GM04504 (cell line): ENCODE measurements around the gene MEPCE.

Source experiments
- DNase-seq: peaks from one replicate; pipeline ENCODE4 v3.0.0-alpha.2; 2012; ENCODE audit warnings: low read depth

MEPCE gene

DNA sequence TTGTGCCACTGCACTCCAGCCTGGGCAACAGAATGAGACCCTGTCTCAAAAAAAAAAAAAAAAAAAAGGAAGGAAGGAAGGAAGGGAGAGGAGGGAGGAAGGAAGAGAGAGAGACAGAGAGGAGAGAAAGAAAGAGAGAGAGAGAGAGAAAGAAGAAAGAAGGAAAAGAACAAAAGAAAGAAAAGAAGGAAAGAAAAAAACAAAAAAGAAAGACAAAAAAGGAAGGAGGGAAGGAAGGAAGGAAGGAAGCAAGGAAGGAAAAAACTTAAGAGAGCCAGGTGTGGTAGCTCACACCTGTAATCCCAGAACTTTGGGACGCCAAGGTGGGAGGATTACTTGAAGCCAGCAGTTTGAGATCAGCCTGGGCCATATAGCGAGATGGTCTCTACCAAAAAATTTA is 35.2 kb downstream of the MEPCE start:
- DNase-seq = no peak

- DNase-seq = no peak
These were observed 35.7 kb downstream of the MEPCE start for GRCh38 chr7:100465299-100465698.

DNA sequence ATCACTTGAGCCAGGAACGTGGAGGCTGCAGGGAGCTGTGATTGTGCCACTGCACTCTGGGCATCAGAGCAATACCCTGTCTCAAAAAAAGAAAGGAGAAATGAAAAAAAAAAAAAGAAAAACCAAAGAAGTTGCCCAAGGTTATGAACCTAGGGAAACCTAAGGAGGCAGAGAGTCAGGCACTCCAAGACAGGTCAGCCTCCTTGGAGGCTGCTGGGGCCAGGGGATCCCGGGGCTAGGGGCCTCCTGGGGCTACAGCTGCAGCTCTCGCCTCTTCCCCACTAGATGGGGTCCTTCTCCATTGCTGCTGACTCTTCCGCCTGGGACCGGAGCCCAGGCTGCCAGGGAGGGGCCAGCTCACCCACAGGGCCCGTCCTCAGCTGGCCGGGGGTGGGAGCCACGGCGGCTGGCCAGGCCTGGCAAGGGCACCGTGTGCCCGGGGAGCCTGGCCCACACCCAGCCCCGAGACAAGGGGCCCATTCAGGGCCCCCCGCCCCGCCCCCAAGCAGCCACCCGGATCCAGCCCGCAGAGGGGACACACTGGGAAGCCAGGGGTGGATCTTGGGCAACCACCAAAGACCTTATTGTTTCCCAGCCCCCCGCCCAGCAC is 36.2 kb downstream of the MEPCE start:
- DNase-seq = no peak

GRCh38 chr7:100466653-100467605 is 37.3 kb downstream of the MEPCE start:
- no peak for DNase-seq

- DNase-seq = no peak
These were observed 38.2 kb downstream of the MEPCE start for GRCh38 chr7:100467638-100468373.

DNA sequence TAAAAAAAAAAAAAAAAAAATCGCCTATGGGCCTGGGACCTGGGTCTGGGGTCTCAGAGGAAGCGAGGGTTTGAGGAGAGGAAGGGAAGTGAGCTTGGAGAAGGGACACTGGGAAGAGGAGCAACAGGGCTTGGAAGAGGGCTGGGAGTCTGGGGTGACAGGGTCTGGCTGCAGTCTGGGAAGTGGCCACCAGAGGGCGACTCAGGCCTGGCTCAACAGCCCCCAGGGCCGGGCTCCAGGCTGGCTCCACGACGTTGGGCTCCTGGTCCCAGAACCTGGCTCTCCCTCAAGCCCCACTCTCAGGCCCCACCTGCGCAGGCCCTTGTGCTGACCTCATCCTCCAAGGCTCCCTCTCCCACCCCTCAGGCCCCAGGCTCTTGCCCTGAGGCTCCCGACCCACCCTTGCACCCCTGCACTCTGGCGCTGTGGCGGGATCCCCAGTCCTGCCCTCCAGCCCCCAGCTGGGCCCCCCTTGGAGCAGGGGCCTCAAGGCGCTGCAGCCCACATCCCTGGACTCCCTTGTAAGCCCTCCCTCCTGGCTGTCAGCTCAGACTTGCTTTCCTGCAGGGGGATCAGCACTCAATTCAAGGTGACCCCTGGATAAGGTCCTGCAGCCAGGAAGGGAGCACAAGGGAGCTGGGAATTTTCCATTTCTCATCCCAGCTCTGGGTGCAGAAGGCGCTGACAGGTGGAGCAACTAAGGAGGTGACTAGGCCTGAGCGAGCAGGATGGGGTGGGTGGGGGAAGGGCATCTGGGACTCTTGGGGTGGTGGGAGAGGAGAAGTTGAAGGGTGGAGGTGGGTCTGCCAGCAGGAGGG is 39.8 kb downstream of the MEPCE start:
- DNase-seq = no peak

- DNase-seq = no peak
These were observed 41.4 kb downstream of the MEPCE start for GRCh38 chr7:100471021-100471420.

DNA sequence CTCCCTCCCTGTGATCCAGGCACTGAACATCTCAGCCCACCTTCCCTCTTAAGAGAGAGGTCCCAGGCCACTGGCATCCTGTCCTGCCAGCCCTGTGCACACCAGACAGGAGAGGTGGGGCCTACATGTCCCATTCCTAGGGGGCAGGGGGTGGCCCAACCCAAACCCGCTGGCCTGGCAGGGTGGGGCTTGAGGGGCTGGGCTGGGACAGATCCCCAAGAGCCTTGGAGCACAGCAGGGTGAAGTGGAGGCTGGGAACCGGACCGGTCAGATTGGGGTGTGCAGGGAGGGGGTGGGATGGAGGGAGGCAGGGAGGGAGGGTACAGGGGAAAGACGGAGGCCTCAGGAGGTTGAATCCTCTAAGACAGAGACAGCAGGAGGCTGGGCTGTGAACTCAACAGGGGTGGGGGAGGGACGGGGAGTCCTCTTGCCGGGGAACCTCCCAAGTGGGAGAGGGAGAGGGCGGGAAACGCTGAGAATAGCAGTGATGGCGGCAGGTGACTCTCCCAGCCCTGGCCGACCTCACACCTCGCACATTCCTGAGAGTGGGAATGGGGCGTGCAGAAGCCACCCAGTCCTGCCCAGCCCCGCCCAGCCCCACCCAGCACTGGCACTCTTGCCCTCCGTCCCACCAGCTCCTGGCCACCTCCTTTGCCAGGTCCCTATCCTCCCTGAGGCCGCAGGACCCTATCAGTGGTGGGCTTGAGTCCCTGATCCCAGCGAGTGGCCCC is 42.7 kb downstream of the MEPCE start:
- DNase-seq = no peak

DNA sequence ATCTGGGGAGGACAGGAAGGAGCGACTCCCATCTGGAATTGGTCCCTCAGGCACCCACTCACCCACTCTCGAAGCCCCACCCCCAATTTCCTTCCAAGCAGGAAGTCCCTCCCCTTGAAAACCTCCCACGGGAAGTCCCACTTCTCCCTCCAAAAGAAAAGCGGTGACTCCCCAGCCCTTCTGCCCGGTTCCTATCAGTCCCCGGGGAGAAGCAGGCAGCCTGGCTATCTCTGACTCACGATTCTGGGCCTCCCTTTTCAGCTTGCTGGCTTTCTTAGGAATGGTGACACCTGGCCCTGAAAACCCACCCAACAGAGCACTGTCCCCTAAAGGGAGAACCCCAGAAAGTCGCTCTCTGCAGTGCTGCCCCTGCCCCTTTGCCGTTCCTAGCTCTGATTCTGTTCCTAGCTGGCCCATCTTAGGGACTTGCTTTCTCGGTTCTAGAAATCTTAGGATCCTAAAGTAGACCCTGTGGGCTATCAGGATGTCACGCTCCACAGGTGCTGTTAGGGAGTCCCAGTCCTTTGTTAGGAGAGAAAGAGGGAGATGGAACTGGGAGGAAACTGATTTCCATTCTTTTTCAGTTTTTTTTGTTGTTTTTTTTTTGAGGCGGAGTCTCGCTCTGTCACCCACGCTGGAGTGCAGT is 43.3 kb downstream of the MEPCE start:
- no peak for DNase-seq

DNA sequence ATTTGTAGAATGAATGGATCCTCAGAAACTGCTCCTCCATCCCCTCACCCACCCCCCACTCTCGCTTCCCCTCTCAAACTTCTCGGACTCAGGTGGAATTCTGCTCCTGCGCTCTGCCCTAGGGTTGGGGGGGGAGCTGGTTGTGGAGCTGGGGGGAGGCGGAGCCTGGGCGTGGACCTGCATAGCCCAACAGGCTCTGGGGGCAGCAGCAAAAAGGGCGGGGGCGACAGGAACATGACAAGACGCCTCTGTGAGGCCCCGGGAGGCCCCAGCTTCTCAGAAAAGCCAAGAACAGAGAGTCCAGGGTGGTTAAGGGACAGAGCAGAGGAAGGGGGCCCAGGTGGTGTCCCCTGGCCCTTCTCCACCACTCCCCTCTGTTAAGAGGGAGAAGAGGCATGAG is 45.9 kb downstream of the MEPCE start:
- no peak for DNase-seq

- DNase-seq = no peak
These were observed 46.6 kb downstream of the MEPCE start for GRCh38 chr7:100476101-100476780.

DNA sequence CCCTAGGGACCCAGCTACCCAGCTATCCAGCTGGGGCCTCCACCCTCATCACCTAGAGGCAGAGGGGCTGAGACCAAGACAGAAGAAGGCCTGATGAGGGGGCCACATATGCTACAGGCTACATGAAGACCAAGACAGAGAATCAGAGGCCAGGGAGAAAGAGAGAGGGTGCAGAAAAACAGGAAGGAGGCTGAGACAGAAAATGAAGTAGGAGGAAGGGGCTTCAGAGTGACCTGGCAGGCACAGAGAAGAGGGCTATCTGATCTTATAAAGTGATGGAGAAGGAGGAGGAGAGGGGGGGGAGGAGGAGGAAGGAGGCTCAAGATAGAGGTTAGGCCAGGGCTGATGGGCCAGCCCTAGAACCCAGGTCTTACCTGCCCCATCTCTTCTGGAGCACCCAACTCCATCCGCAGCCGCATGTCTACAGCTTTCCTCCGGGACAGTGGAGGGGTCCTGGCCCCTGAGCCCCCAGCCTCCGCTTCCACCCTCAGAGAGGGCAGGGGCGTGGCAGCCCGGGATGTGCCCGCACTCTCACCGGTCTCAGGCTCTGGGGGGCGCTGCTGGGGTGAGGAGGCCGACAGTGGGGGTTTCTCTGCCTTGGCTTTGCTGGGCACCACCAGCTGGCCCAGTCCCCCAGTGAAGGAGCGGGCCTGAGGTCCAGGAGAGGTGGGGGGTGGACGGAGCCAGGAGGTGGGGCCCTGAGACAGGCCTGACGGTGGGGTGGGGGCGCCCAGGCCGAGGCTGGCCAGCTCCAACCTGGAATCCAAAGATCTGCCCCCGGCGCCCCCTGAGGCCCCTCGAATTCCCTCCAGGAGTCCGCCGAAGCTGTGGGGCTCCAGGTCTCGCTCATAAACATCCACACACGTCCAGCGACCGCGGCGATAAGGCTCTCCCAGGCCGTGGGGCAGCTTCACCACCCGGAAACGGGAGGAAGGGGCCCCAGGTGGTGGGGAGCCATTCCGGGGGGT is 47.6 kb downstream of the MEPCE start:
- DNase-seq = no peak

GRCh38 chr7:100477871-100478267 is 48.2 kb downstream of the MEPCE start:
- DNase-seq = no peak

- DNase-seq = peak; percentile 89
These were observed 49.5 kb downstream of the MEPCE start, which contains the start of gene TSC22D4 for GRCh38 chr7:100478958-100479660. Gene TSC22D4, minus strand, starts transcription at chr7:100479214. Its CDS starts 1,176 bp downstream, at chr7:100478038.

- no peak for DNase-seq
These were observed 51.8 kb downstream of the MEPCE start for GRCh38 chr7:100481466-100481865.

DNA sequence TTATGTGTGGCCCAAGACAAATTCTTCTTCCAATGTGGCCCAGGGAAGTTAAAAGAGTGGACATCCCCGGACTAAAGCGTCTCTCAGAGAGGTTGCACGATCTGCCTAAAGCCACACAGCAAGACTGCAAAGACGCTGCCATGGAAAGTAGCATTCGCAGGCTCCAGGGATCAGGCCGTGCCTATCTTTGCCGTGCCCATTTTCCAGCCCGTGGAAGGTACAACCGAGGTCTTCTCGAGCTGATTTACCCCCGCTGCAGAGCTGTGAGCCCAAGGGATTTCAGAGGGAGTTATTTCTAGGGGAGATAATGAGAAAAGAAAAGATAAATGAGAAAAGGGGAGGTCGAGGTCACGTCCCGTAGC is 53.1 kb downstream of the MEPCE start:
- DNase-seq = no peak

DNA sequence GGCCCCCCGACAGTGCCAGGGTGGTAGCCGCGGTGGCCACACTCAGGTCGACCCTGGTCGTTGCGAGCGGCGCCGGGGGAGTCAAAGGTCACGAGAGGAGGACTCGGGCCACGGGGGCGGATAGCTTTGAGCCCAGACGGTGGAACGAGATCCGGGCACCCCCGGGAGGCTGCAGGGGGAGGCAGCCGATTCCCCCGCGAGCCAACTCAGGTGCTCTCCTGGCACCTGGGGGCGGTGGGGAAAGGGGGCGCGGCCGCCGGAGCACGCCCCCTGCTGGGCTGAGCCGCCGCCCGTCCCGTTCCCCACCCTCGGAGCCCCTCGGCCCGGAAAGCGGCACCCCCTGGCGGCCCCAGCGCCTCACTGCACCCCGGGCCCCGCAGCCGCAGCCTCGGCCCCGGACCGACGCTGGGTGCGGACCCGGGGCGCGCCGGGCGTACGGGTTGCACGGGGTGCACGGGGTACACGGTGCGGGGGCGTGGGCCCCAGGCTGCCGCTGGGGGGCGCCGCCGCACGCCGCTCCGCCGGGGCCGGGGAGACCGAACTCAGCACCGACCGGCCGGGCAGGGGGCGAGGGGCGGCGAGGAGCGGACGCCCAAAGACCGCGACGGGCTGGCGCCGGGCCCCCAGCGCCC is 53.6 kb downstream of the MEPCE start:
- no peak for DNase-seq
